Kidney (tissue), 22 donors: ENCODE measurements around the gene XPOT. TPM values are rescaled to one million over a fixed set of nuclear protein-coding genes. Genes with fewer than 3 reads are reported as not detected.
"Not testable (repeated sequence)": the region's sequence is repeated elsewhere in the genome, so short reads cannot be mapped to it uniquely, and the experiment has no call there.

Experiments
- DNase-seq, 5 donors: peaks; one replicate each; pipeline ENCODE4 v3.0.0-alpha.2; 2013 to 2020
- FAIRE-seq: peaks from 2 replicates; lab custom pipeline; 2012; peaks lifted over from hg19 to GRCh38; lab: Jason Lieb, UNC
- H3K27ac ChIP-seq, 2 donors: one replicate each; pipeline ENCODE4 v1.7.0; 2013; ENCODE audit warnings: low read depth in 2 of 2, low read length in 2 of 2, inconsistent platforms in 1 of 2
- H3K27me3 ChIP-seq: one replicate; pipeline ENCODE4 v1.7.1; 2013; ENCODE audit warnings: low read length, inconsistent platforms; ENCODE audit not compliant: control insufficient read depth, insufficient read depth
- H3K36me3 ChIP-seq, 3 donors: one replicate each; pipeline versions ENCODE4 v1.7.0 to v1.7.1; 2013; ENCODE audit warnings: low read length in 3 of 3, control low read depth in 1 of 3, inconsistent platforms in 1 of 3; ENCODE audit not compliant: insufficient read depth in 3 of 3, control insufficient read depth in 2 of 3
- H3K4me1 ChIP-seq, 3 donors: one replicate each; pipeline versions ENCODE4 v1.7.0 to v1.7.1; 2013; ENCODE audit warnings: low read length in 3 of 3, inconsistent platforms in 1 of 3, low read depth in 1 of 3; ENCODE audit not compliant: control insufficient read depth in 2 of 3, insufficient read depth in 2 of 3
- H3K4me3 ChIP-seq, 3 donors: one replicate each; pipeline versions ENCODE4 v1.7.0 to v1.8.1; 2013; ENCODE audit warnings: low read length in 3 of 3, control low read depth in 1 of 3, inconsistent platforms in 1 of 3
- H3K9ac ChIP-seq, 3 donors: one replicate each; pipeline versions ENCODE4 v1.7.0 to v1.7.1; 2013; ENCODE audit warnings: low read length in 3 of 3, control low read depth in 1 of 3, inconsistent platforms in 1 of 3
- H3K9me3 ChIP-seq, 3 donors: one replicate each; pipeline versions ENCODE4 v1.7.0 to v1.7.1; 2013; ENCODE audit warnings: low read length in 3 of 3, control low read depth in 1 of 3, inconsistent platforms in 1 of 3; ENCODE audit not compliant: control insufficient read depth in 2 of 3, insufficient read depth in 1 of 3
- CTCF ChIP-seq: IDR thresholded peaks from 3 replicates; pipeline ENCODE4 v1.5.1; 2012; ENCODE audit warnings: mild to moderate bottlenecking, moderate library complexity, borderline replicate concordance; ENCODE audit not compliant: insufficient read depth; ENCODE audit errors: extremely low read depth
- intact Hi-C: fragments of 100-400 bp; cut with DNase I; formaldehyde crosslinking; loops from one replicate; pipeline ENCODE4 v1.11.1; 2022
- long read RNA-seq, 10 donors: library from polyadenylated mRNA in 1 of 10; unstranded in 1 of 10; transcript quantifications; one replicate each; pipeline ENCODE4 v2.0.0 and lab custom pipeline, GENCODE V29; 2021 to 2026
- polyA plus RNA-seq: library from polyadenylated mRNA; stranded (reverse); fragments of 350-450 nt; fragmentation: Illumina TruSeq; extraction: RNeasy Lipid Tissue Mini Kit (QIAGEN cat#74804); gene quantifications from one replicate; pipeline ENCODE4 v1.2.3, GENCODE V29; 2014; ENCODE audit warnings: low read depth, low replicate concordance; ENCODE audit not compliant: insufficient read depth
- total RNA-seq: library from RNA; stranded (reverse); fragmentation: NEBNext Ultra II Directional; extraction: Animal tissue kit (Norgen Biotek cat#: 25700); gene quantifications from one replicate; pipeline ENCODE4 v1.2.1, GENCODE V29; 2021
- donor health status: control.
- donor health status: control.
- donor health status: control.
- donor health status: control.
- donor health status: control.
- donor health status: DM: yes; HTN: yes; CAD: no.
- donor health status: Normal renal cell carcinoma (clear cell type).

XPOT gene
- total RNA-seq (55.0 TPM), polyA plus RNA-seq (12.0 TPM)
- long read RNA-seq, donor 1, full-length matches to known transcripts: 1 of 8 reads
- long read RNA-seq, donor 1, partial matches to known transcripts: 7 of 8 reads
- long read RNA-seq, donor 1, other reads (novel, unspliced or antisense): 0 of 8 reads
- long read RNA-seq, donor 2, full-length matches to known transcripts: 2 of 7 reads
- long read RNA-seq, donor 2, partial matches to known transcripts: 5 of 7 reads
- long read RNA-seq, donor 2, other reads (novel, unspliced or antisense): 0 of 7 reads
- long read RNA-seq, donor 3, full-length matches to known transcripts: 3 of 9 reads
- long read RNA-seq, donor 3, partial matches to known transcripts: 6 of 9 reads
- long read RNA-seq, donor 3, other reads (novel, unspliced or antisense): 0 of 9 reads
- long read RNA-seq, donor 4, full-length matches to known transcripts: 3 of 3 reads
- long read RNA-seq, donor 4, partial matches to known transcripts: 0 of 3 reads
- long read RNA-seq, donor 4, other reads (novel, unspliced or antisense): 0 of 3 reads
- long read RNA-seq, donor 5: 0 reads
- long read RNA-seq, donor 6: 0 reads
- long read RNA-seq, donor 7, full-length matches to known transcripts: 44 of 82 reads
- long read RNA-seq, donor 7, partial matches to known transcripts: 3 of 82 reads
- long read RNA-seq, donor 7, other reads (novel, unspliced or antisense): 35 of 82 reads
- long read RNA-seq, donor 8, full-length matches to known transcripts: 2 of 2 reads
- long read RNA-seq, donor 8, partial matches to known transcripts: 0 of 2 reads
- long read RNA-seq, donor 8, other reads (novel, unspliced or antisense): 0 of 2 reads
- long read RNA-seq, donor 9, full-length matches to known transcripts: 1 of 1 reads
- long read RNA-seq, donor 9, partial matches to known transcripts: 0 of 1 reads
- long read RNA-seq, donor 9, other reads (novel, unspliced or antisense): 0 of 1 reads
- long read RNA-seq, donor 10, full-length matches to known transcripts: 3 of 3 reads
- long read RNA-seq, donor 10, partial matches to known transcripts: 0 of 3 reads
- long read RNA-seq, donor 10, other reads (novel, unspliced or antisense): 0 of 3 reads

- intact Hi-C loops: no loop called here
- FAIRE-seq: no peak
These were observed at the start of gene XPOT for GRCh38 chr12:64403707-64404469. Gene XPOT, plus strand, starts transcription at chr12:64404392. Its CDS starts 5,644 bp downstream, at chr12:64410036.

GRCh38 chr12:64356209-64356608 is 48.0 kb upstream of the XPOT start:
- intact Hi-C loops, H3K27ac ChIP-seq, FAIRE-seq, H3K9me3 ChIP-seq, H3K27me3 ChIP-seq, H3K4me3 ChIP-seq, H3K36me3 ChIP-seq, DNase-seq, H3K9ac ChIP-seq, H3K4me1 ChIP-seq: not testable (repeated sequence)

More at GRCh38 chr12:64403707-64404469, at the start of gene XPOT:
- Histone ChIP-seq H3K27me3 (no peaks in the 10 kb centered on the region), H3K4me3 (peak within 1 kb of the TSS; percentile 90 to 98 (median 95)), H3K27ac (peak within 1 kb of the TSS; percentile 96 to 98), H3K9ac (peak within 1 kb of the TSS; percentile 72 to 96 (median 89)), H3K4me1 (peaks cover 0 to 2% (median 0%) of the 10 kb centered on the region in 3 donors), H3K36me3 (no peaks in the 10 kb centered on the region), H3K9me3 (no peaks in the 10 kb centered on the region)
- DNase-seq: peak; percentile 97 to 99 (median 98)
- no peak for TF ChIP-seq CTCF

- DNase-seq, H3K27ac ChIP-seq, H3K27me3 ChIP-seq, H3K9ac ChIP-seq, intact Hi-C loops, H3K36me3 ChIP-seq, H3K4me3 ChIP-seq, H3K9me3 ChIP-seq, H3K4me1 ChIP-seq, FAIRE-seq: not testable (repeated sequence)
These were observed 43.0 kb upstream of the XPOT start for GRCh38 chr12:64361173-64361572.

GRCh38 chr12:64362721-64363305 is 41.4 kb upstream of the XPOT start:
- no peak for FAIRE-seq
- H3K27ac ChIP-seq: no peak overlapping the region
- TF ChIP-seq CTCF: no peak
- DNase-seq: no peak
- H3K4me3 ChIP-seq: no peak overlapping the region
- H3K9me3 ChIP-seq: no peaks in the 10 kb centered on the region
- H3K9ac ChIP-seq: no peak overlapping the region
- no peaks in the 10 kb centered on the region for H3K27me3 ChIP-seq
- H3K36me3 ChIP-seq: no peaks in the 10 kb centered on the region
- intact Hi-C loops: no loop called here
- H3K4me1 ChIP-seq: no peaks in the 10 kb centered on the region
